OCI-LY3 (cell line): ENCODE measurements around the gene SMURF1.

ENCODE experiments used
- H2AFZ ChIP-seq: fragments of 200-600, 300-600 bp; shearing (Covaris generic); 2 replicates; pipeline ENCODE4 v1.6.0; 2014; ENCODE audit warnings: antibody characterized with exemption, low read depth, low read length
- H3K27ac ChIP-seq: fragments of 200-600, 300-600 bp; sonication (generic); 2 replicates; pipeline ENCODE4 v1.5.1; 2014; ENCODE audit warnings: mild to moderate bottlenecking, low read length, moderate library complexity, mixed read lengths
- H3K27me3 ChIP-seq: fragments of 200-600, 300-600 bp; sonication (generic); 2 replicates; pipeline ENCODE4 v1.6.1; 2014; ENCODE audit warnings: low read depth, low read length, mixed read lengths
- H3K36me3 ChIP-seq: fragments of 200-600, 300-600 bp; sonication (generic); replicated peaks from 2 replicates; pipeline ENCODE3; 2014; ENCODE audit warnings: low read depth, low read length, mixed read lengths
- H3K4me1 ChIP-seq: fragments of 300-600, 200-600 bp; sonication (generic); 2 replicates; pipeline ENCODE4 v1.6.1; 2014; ENCODE audit warnings: low read length, mixed read lengths
- H3K4me2 ChIP-seq: fragments of 200-600, 300-600 bp; sonication (generic); 2 replicates; pipeline ENCODE4 v1.6.1; 2014; ENCODE audit warnings: low read length, mixed read lengths
- H3K4me3 ChIP-seq: fragments of 300-600, 200-600 bp; sonication (generic); 2 replicates; pipeline ENCODE4 v1.5.1; 2014; ENCODE audit warnings: antibody characterized with exemption, mild to moderate bottlenecking, low read length, moderate library complexity
- H3K79me2 ChIP-seq: fragments of 300-600, 200-600 bp; shearing (Covaris generic); 2 replicates; pipeline ENCODE4 v1.6.1; 2014; ENCODE audit warnings: mild to moderate bottlenecking, low read length, mixed read lengths
- H3K9ac ChIP-seq: fragments of 300-600, 200-600 bp; shearing (Covaris generic); 2 replicates; pipeline ENCODE4 v1.6.0; 2014; ENCODE audit warnings: mild to moderate bottlenecking, low read length, moderate library complexity
- H3K9me3 ChIP-seq: fragments of 200-600, 300-600 bp; shearing (Covaris generic); 2 replicates; pipeline ENCODE4 v1.6.1; 2014; ENCODE audit warnings: low read length, mixed read lengths; ENCODE audit not compliant: insufficient read depth
- H4K20me1 ChIP-seq: fragments of 200-600, 300-600 bp; sonication (generic); 2 replicates; pipeline ENCODE4 v1.6.1; 2016; ENCODE audit warnings: low read length, mixed read lengths; ENCODE audit not compliant: insufficient read depth
- CTCF ChIP-seq: fragments of 200-600, 300-600 bp; sonication (generic); IDR thresholded peaks from 2 replicates; pipeline ENCODE4 v1.5.1; 2014; ENCODE audit warnings: antibody characterized with exemption, low read length, low read depth
- EZH2phosphoT487 ChIP-seq: fragments of 200-600 bp; shearing (Covaris generic); IDR thresholded peaks from 2 replicates; pipeline ENCODE4 v1.6.1; 2018; ENCODE audit warnings: antibody characterized with exemption, mixed run types, low read depth

Gene SMURF1

GRCh38 chr7:99073839-99074446, 70.0 kb downstream of the SMURF1 start:
- Histone ChIP-seq H3K79me2 (peaks cover 34% of the 10 kb centered on the region), H3K4me3 (no peak overlapping the region), H3K9ac (no peak overlapping the region), H3K27ac (no peak overlapping the region), H2AFZ (no peak overlapping the region), H3K27me3 (no peaks in the 10 kb centered on the region), H4K20me1 (peaks cover 10% of the 10 kb centered on the region; the same call in 1 of the 2 replicates), H3K4me1 (no peaks in the 10 kb centered on the region), H3K36me3 (no peaks in the 10 kb centered on the region), H3K4me2 (no peak overlapping the region), H3K9me3 (no peaks in the 10 kb centered on the region)
- no peak for TF ChIP-seq CTCF
- no peak for TF ChIP-seq EZH2phosphoT487

- H3K79me2 ChIP-seq: peaks cover 44% of the 10 kb centered on the region
- H2AFZ ChIP-seq: no peak overlapping the region
- peaks cover 9% of the 10 kb centered on the region; the same call in 1 of the 2 replicates for H4K20me1 ChIP-seq
Observed at GRCh38 chr7:99072126-99072525, 71.8 kb downstream of the SMURF1 start.

GRCh38 chr7:99070361-99070760, 73.5 kb downstream of the SMURF1 start:
- Histone ChIP-seq H4K20me1 (peaks cover 6% of the 10 kb centered on the region; the same call in 1 of the 2 replicates), H3K27ac (no peak overlapping the region), H3K36me3 (no peaks in the 10 kb centered on the region), H3K9me3 (no peaks in the 10 kb centered on the region), H3K4me1 (no peaks in the 10 kb centered on the region), H2AFZ (no peak overlapping the region), H3K9ac (no peak overlapping the region), H3K27me3 (no peaks in the 10 kb centered on the region), H3K4me3 (no peak overlapping the region), H3K79me2 (peaks cover 37% of the 10 kb centered on the region), H3K4me2 (no peak overlapping the region)
- TF ChIP-seq EZH2phosphoT487: no peak
- no peak for TF ChIP-seq CTCF

More at GRCh38 chr7:99072126-99072525, 71.8 kb downstream of the SMURF1 start:
- no peak overlapping the region for H3K27ac ChIP-seq
- H3K27me3 ChIP-seq: no peaks in the 10 kb centered on the region
- no peaks in the 10 kb centered on the region for H3K9me3 ChIP-seq
- TF ChIP-seq EZH2phosphoT487 (no peak), CTCF (no peak)
- H3K4me2 ChIP-seq: no peak overlapping the region
- no peaks in the 10 kb centered on the region for H3K4me1 ChIP-seq
- H3K4me3 ChIP-seq: no peak overlapping the region
- no peak overlapping the region for H3K9ac ChIP-seq
- H3K36me3 ChIP-seq: no peaks in the 10 kb centered on the region

GRCh38 chr7:99061001-99061776, 82.7 kb downstream of the SMURF1 start:
- no peaks in the 10 kb centered on the region for H3K27me3 ChIP-seq
- no peak overlapping the region for H3K4me2 ChIP-seq
- no peak overlapping the region for H2AFZ ChIP-seq
- H3K9ac ChIP-seq: no peak overlapping the region
- H3K9me3 ChIP-seq: no peaks in the 10 kb centered on the region
- H3K79me2 ChIP-seq: no peaks in the 10 kb centered on the region
- H3K36me3 ChIP-seq: peaks cover 8% of the 10 kb centered on the region
- H3K4me1 ChIP-seq: no peaks in the 10 kb centered on the region
- H4K20me1 ChIP-seq: 0 out of 2 replicates have a peak, but pooled peaks cover 3% of the 10 kb centered on the region
- TF ChIP-seq CTCF (no peak), EZH2phosphoT487 (no peak)
- H3K27ac ChIP-seq: no peak overlapping the region
- H3K4me3 ChIP-seq: no peak overlapping the region
